GM21423 (cell line): Measurements from ENCODE around the gene CCNJL.
A peak's percentile ranks its signal among the peaks of the same experiment; 100 is the strongest.

Experiments used
- ATAC-seq: cut with Tn5 transposase; IDR thresholded peaks from one replicate; pipeline ENCODE4 v1.9.1; 2021; ENCODE audit warnings: mild to moderate bottlenecking, moderate library complexity; ENCODE audit not compliant: unreplicated experiment

The CCNJL gene

DNA sequence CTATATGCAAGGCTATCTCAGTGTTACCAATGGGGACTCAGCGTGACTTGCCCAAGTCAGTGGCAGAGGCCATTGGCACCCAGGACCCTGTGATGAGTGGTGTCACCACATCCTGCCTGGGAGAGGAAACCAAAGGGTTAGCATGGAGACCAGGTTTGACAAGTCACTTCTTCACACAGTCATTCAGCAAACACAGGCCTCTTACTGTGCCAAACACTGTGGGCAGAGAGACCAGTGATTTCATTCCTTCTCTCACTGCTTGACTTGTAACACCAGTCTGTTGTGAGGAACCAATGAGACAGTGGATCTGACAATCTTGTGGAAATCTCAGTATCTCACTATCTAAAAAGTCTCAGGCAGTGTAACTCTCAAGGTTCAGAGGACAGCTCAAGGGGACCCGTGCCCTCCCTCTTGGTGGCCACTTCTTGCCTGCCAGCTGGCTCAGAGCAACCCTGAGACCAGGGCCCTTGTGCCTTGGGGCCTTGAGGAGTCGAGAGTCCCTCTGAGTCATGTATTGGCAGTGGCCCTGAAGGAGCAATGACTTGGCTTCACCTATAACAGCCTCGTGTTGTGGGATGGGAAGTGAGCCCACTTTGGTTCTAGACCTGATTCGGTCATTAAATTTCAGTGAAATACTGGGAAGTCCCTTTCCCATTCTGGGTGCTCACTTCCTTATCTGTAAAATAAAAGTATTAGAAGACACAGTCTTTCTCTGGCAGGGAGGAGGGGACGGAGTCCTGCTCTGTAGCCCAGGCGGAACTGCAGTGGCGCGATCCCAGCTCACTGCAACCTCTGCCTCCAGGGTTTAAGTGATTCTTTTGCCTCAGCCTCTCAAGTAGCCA lies 81.5 kb downstream of the CCNJL start:
- peak; percentile 55 for ATAC-seq

- ATAC-seq: no peak
Measured at GRCh38 chr5:160229190-160229742, 83.1 kb downstream of the CCNJL start, which contains the start of gene FABP6. Gene FABP6, plus strand, starts transcription at chr5:160229506. Its CDS starts 52 bp downstream, at chr5:160229558.

- ATAC-seq: no peak
Measured at GRCh38 chr5:160227012-160227411, 85.4 kb downstream of the CCNJL start.

DNA sequence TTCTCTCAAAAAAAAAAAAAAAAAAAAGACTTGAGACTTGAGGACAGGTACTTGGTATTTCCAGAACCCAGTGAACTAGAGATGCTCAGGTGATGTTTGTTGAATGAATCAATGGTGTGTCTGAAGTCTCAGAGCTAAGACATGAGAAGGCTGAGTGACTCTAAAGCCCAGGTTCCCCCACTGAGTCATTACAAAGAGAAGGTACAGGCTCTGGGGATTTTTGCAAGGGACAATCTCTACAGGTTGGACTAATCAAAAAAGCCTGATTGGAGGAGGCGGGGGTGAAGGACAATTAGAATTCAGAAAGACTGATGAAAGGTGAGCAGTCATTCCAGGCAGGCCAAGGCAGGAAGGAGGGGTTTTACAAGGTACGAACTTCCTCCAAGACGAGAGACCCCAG lies 91.3 kb downstream of the CCNJL start:
- no peak for ATAC-seq

DNA sequence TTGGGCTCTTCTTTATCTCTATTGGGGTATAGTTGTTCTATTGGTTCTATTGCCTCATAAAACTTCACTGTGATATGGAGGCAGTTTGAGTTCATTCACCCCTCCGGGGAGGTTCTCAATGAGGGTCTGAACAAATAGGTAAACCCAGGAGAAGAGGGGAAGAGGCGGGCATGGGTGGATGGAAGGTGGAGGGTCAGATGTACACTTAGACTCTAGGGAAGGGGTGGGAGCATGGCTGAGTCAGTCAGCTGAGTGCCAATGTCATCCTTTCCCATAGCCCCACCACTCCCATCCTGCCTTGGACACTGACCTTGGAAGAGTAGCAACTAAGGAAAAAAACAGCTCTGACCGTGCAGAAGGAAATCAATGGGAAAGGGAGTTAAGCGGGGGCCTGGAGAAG lies 93.0 kb downstream of the CCNJL start:
- ATAC-seq: no peak

DNA sequence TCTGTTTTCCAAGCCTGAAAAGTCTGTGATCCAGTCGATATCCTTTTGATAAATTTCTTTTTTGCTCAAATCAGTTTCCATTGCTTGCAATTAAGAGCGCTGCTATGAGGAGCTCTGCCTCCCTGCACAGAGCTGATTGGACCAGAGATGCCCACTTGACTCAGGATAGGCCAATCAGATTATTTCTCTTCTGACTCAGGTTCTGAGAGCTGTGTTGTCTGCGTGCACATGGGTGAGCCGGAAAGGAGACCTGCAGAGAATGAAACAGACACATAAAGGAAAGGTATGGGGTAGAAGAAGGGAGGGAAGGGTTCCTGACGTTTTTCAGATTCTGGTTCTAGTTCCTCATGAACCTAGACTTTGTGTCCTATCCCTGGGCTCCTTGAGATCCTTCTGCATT lies 98.8 kb downstream of the CCNJL start:
- no peak for ATAC-seq

GRCh38 chr5:160211352-160211751 lies 101.0 kb downstream of the CCNJL start:
- no peak for ATAC-seq

DNA sequence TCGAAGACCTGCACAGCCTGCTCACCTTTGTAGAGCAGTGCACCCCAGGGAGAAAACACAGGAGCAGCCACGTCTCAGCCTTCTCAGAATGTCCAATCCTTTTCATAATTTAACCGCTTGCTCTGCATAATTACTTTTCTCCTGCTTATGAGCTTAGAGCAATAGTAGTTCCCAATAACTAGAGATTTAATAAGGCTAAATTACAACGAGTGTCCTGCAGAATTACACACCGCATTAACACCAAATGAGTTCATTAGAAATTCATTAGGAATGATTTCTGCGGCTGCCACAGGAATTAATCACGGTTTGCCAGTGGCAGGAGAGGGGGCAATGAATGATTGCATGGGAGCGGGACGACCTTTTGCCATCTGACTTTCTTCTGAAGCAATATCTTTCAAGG lies 101.8 kb downstream of the CCNJL start:
- no peak for ATAC-seq

GRCh38 chr5:160209917-160210316 lies 102.4 kb downstream of the CCNJL start:
- no peak for ATAC-seq

GRCh38 chr5:160207061-160207460 lies 105.3 kb downstream of the CCNJL start:
- ATAC-seq: no peak
